ENCODE results near the gene CLCNKA.
"Not testable (repeated sequence)": the region's sequence is repeated elsewhere in the genome, so short reads cannot be mapped to it uniquely, and the experiment has no call there.

Gene CLCNKA

GRCh38 chr1:16047791-16048475 is 26.1 kb downstream of the CLCNKA start:
- TF ChIP-seq CTCF (IDR thresholded peaks at IDR 0.05; ENCODE audit: insufficient read depth, missing control alignments), result no peak
- FAIRE-seq, result no peak
- DNase-seq (ENCODE audit: insufficient read length, low spot score), result no peak

- TF ChIP-seq CTCF (IDR thresholded peaks at IDR 0.05; ENCODE audit: insufficient read depth, missing control alignments), result no peak
- DNase-seq (ENCODE audit: insufficient read length, low spot score) (no peak), FAIRE-seq (no peak)
Measured at GRCh38 chr1:16048573-16049189, 26.8 kb downstream of the CLCNKA start.

- FAIRE-seq, result no peak
Measured at GRCh38 chr1:16050328-16050727, 28.5 kb downstream of the CLCNKA start.

GRCh38 chr1:16051039-16051438 is 29.2 kb downstream of the CLCNKA start:
- TF ChIP-seq CTCF (IDR thresholded peaks at IDR 0.05; ENCODE audit: insufficient read depth, missing control alignments), result no peak
- no peak for DNase-seq (ENCODE audit: insufficient read length, low spot score)
- FAIRE-seq, result no peak

More at GRCh38 chr1:16050328-16050727, 28.5 kb downstream of the CLCNKA start:
- no peak for DNase-seq (ENCODE audit: insufficient read length, low spot score)
- TF ChIP-seq CTCF (IDR thresholded peaks at IDR 0.05; ENCODE audit: insufficient read depth, missing control alignments), result no peak

- DNase-seq (ENCODE audit: insufficient read length, low spot score); FAIRE-seq: not testable (repeated sequence)
Measured at GRCh38 chr1:16051949-16052348, 30.1 kb downstream of the CLCNKA start.

GRCh38 chr1:16053781-16054502 is 32.1 kb downstream of the CLCNKA start:
- no peak for DNase-seq (ENCODE audit: insufficient read length, low spot score)
- TF ChIP-seq CTCF (IDR thresholded peaks at IDR 0.05; ENCODE audit: insufficient read depth, missing control alignments), result no peak
- FAIRE-seq, result no peak

GRCh38 chr1:16054598-16055540 is 33.0 kb downstream of the CLCNKA start:
- DNase-seq (ENCODE audit: insufficient read length, low spot score), result no peak
- TF ChIP-seq CTCF (IDR thresholded peaks at IDR 0.05; ENCODE audit: insufficient read depth, missing control alignments), result no peak
- FAIRE-seq, result no peak
